K562 (cell line): ENCODE data around the gene F2RL2. TPM values are rescaled to one million over a fixed set of nuclear protein-coding genes. Genes with fewer than 3 reads are reported as not detected.

ENCODE experiments used
- FOXP4 ChIP-seq: sonication (generic); formaldehyde crosslinking; IDR thresholded peaks from 2 replicates; pipeline ENCODE4 v1.8.0; 2022; ENCODE audit warnings: mild to moderate bottlenecking, missing genetic modification reagents, borderline replicate concordance
- KDM1A ChIP-seq, 2 experiments: fragments of 450-650 bp; IDR thresholded peaks; 2 replicates each; pipeline ENCODE4 v1.6.1; 2016; ENCODE audit warnings: mild to moderate bottlenecking in 2 of 2
- NFIC ChIP-seq: fragments of 450-650 bp; IDR thresholded peaks from 2 replicates; pipeline ENCODE4 v1.6.1; 2017; ENCODE audit warnings: mild to moderate bottlenecking, inconsistent platforms
- RBM25 ChIP-seq: fragments of 200-400 bp; formaldehyde crosslinking; IDR thresholded peaks from 2 replicates; pipeline ENCODE4 v1.6.1; 2018; ENCODE audit warnings: low read length, low read depth, moderate library complexity; ENCODE audit not compliant: severe bottlenecking
- REST ChIP-seq, 2 experiments: fragments of 450-650 bp; formaldehyde crosslinking in 1 of 2; IDR thresholded peaks; 2 replicates each; pipeline versions ENCODE4 v1.4.0 to v1.6.1; 2014 to 2020; ENCODE audit warnings: mild to moderate bottlenecking in 2 of 2, borderline replicate concordance in 1 of 2, low read depth in 1 of 2
- SMAD4 ChIP-seq: fragments of 250-450 bp; sonication (Bioruptor Pico); conservative IDR thresholded peaks from 2 replicates; pipeline ENCODE4 v1.8.0; 2021; ENCODE audit warnings: inconsistent platforms, mild to moderate bottlenecking, moderate library complexity
- TFAM ChIP-seq: fragments of 250-450 bp; sonication (Bioruptor Pico); conservative IDR thresholded peaks from 2 replicates; pipeline ENCODE4 v1.5.0; 2021; ENCODE audit warnings: mild to moderate bottlenecking, moderate library complexity
- ZNF121 ChIP-seq: sonication (generic); formaldehyde crosslinking; conservative IDR thresholded peaks from 2 replicates; pipeline ENCODE4 v1.8.0; 2022; ENCODE audit warnings: missing genetic modification reagents
- ZNF134 ChIP-seq: fragments of 250-450 bp; sonication (Bioruptor Pico); conservative IDR thresholded peaks from 2 replicates; pipeline ENCODE4 v1.4.0; 2020
- ZNF609 ChIP-seq: sonication (generic); formaldehyde crosslinking; IDR thresholded peaks from 2 replicates; pipeline ENCODE4 v1.8.1; 2023; ENCODE audit warnings: missing genetic modification reagents, mild to moderate bottlenecking, borderline replicate concordance
- ZNF79 ChIP-seq: fragments of 250-450 bp; sonication (Bioruptor Pico); IDR thresholded peaks from 2 replicates; pipeline ENCODE4 v1.4.0; 2020; ENCODE audit warnings: low read depth, mild to moderate bottlenecking, moderate library complexity
- polyA plus RNA-seq, 8 experiments: library from polyadenylated mRNA; depleted of rRNA in 4 of 8; stranded (reverse) in 5 of 8; unstranded in 3 of 8; fragments of >200 nt; fragmentation: Nextera tagmentation in 2 of 8; fragmentation: Illumina TruSeq in 1 of 8; extraction: Ambion mirVana in 2 of 8; extraction: Trizol in 1 of 8; gene quantifications; 2 replicates each; pipeline versions ENCODE4 v1.2.1 to v1.2.3, GENCODE V29; 2011 to 2014; ENCODE audit warnings: inconsistent platforms in 1 of 8, missing spikeins in 1 of 8
- total RNA-seq, 7 experiments: library from RNA; depleted of rRNA in 6 of 7; stranded (reverse); fragments of >200 nt in 6 of 7; fragmentation: Illumina TruSeq in 2 of 7; extraction: Trizol in 2 of 7; gene quantifications; 2 replicates each; pipeline versions ENCODE4 v1.2.1 to v1.2.3, GENCODE V29; 2011 to 2021; ENCODE audit warnings: low replicate concordance in 1 of 7

Gene F2RL2
- total and polyA plus RNA-seq, 9 of the 15 experiments (the other 6 are each of a cell fraction or from before 2014, with no cell fraction given): 0.03 to 0.12 (median 0.06) TPM; not detected in 3

- no peak for TF ChIP-seq REST (IDR thresholded peaks at IDR 0.05; ENCODE audit: borderline replicate concordance)
- no peak for TF ChIP-seq REST (CRISPR knock-in tag; IDR thresholded peaks at IDR 0.05; ENCODE audit: low read depth)
- peak; percentile 95 for TF ChIP-seq NFIC
- no peak for TF ChIP-seq FOXP4 (CRISPR knock-in tag)
- TF ChIP-seq ZNF134: no peak
- no peak for TF ChIP-seq ZNF79 (CRISPR knock-in tag)
- TF ChIP-seq RBM25: peak; percentile 58
- TF ChIP-seq KDM1A (IDR thresholded peaks at IDR 0.05): 0 out of 4 replicates have a peak, but pooled peaks of 1 of the 2 experiments have one; percentile 11
- TF ChIP-seq SMAD4: no peak
- TF ChIP-seq ZNF121: peak; percentile 86
- no peak for TF ChIP-seq ZNF609 (CRISPR knock-in tag)
- TF ChIP-seq TFAM (CRISPR knock-in tag): no peak
- TF ChIP-seq, all 486 proteins: peak for 5
These were observed 40.4 kb upstream of the F2RL2 start (continued) for GRCh38 chr5:76663573-76663972.
